Suprapubic skin (tissue), 3 donors: ENCODE results near the gene CSTF3.

Source experiments
- POLR2AphosphoS5 ChIP-seq, 3 donors: sonication (generic); formaldehyde crosslinking; IDR thresholded peaks; one replicate each; pipeline ENCODE4 v1.6.1; 2017; ENCODE audit warnings: antibody characterized with exemption in 3 of 3
- TF ChIP-seq, protein P1 (sequence below), 2 donors: fragments of 200-600 bp in 1 of 2; fragments of 450-650 bp in 1 of 2; sonication (generic) in 1 of 2; IDR thresholded peaks; one replicate each; pipeline ENCODE4 v1.5.1; 2016 to 2019; ENCODE audit warnings: antibody characterized with exemption in 2 of 2, mild to moderate bottlenecking in 1 of 2, moderate library complexity in 1 of 2

DNA sequence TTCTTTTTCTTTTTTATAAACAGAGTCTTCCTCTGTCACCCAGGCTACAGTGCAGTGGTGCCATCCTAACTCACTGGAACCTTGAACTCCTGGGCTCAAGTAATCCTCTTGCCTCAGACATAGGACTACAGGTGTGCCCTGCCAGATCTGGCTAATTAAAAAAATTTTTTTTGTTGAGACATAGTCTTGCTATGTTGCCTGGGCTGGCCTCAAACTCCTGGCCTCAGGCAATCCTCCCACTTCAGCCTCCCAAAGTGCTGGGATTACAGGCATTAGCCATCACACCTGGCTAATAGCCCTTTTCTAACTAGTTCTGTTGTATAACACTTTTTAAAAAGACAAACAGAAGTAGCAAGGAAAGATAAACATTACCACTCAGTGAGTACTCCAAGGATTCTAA lies 57.4 kb downstream of the CSTF3 start:
- TF ChIP-seq, protein P1, sequence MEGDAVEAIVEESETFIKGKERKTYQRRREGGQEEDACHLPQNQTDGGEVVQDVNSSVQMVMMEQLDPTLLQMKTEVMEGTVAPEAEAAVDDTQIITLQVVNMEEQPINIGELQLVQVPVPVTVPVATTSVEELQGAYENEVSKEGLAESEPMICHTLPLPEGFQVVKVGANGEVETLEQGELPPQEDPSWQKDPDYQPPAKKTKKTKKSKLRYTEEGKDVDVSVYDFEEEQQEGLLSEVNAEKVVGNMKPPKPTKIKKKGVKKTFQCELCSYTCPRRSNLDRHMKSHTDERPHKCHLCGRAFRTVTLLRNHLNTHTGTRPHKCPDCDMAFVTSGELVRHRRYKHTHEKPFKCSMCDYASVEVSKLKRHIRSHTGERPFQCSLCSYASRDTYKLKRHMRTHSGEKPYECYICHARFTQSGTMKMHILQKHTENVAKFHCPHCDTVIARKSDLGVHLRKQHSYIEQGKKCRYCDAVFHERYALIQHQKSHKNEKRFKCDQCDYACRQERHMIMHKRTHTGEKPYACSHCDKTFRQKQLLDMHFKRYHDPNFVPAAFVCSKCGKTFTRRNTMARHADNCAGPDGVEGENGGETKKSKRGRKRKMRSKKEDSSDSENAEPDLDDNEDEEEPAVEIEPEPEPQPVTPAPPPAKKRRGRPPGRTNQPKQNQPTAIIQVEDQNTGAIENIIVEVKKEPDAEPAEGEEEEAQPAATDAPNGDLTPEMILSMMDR (IDR thresholded peaks at IDR 0.05): no peak
- no peak for TF ChIP-seq POLR2AphosphoS5 (IDR thresholded peaks at IDR 0.05)
